GM23248 (cell line): ENCODE measurements around the gene FLT4. TPM values are rescaled to one million over a fixed set of nuclear protein-coding genes. Genes with fewer than 3 reads are reported as not detected.

ENCODE experiments used
- DNase-seq: peaks from one replicate; pipeline ENCODE4 v3.0.0-alpha.2; 2015
- H2AFZ ChIP-seq: fragments of 200-600 bp; sonication (generic); 2 replicates; pipeline ENCODE4 v1.6.1; 2016; ENCODE audit warnings: antibody characterized with exemption
- H3F3A ChIP-seq: fragments of 200-600 bp; sonication (generic); 2 replicates; pipeline ENCODE4 v1.6.1; 2016; ENCODE audit warnings: mild to moderate bottlenecking, antibody characterized with exemption, mixed run types; ENCODE audit not compliant: insufficient read depth
- H3K27ac ChIP-seq: fragments of 200-600 bp; sonication (generic); 2 replicates; pipeline ENCODE4 v1.5.1; 2016; ENCODE audit warnings: mild to moderate bottlenecking
- H3K27me3 ChIP-seq: fragments of 200-600 bp; sonication (generic); replicated peaks from 2 replicates; pipeline ENCODE4 v1.6.1; 2016; ENCODE audit warnings: mild to moderate bottlenecking; ENCODE audit not compliant: insufficient read depth
- H3K36me3 ChIP-seq: fragments of 200-600 bp; sonication (generic); 2 replicates; pipeline ENCODE4 v1.6.1; 2016; ENCODE audit warnings: low read depth, mild to moderate bottlenecking
- H3K4me1 ChIP-seq: fragments of 200-600 bp; sonication (generic); 2 replicates; pipeline ENCODE4 v1.6.1; 2016; ENCODE audit warnings: mild to moderate bottlenecking; ENCODE audit not compliant: insufficient read depth
- H3K4me2 ChIP-seq: fragments of 200-600 bp; sonication (generic); one replicate; pipeline ENCODE4 v1.6.1; 2016; ENCODE audit warnings: mild to moderate bottlenecking; ENCODE audit not compliant: unreplicated experiment
- H3K4me3 ChIP-seq: fragments of 200-600 bp; sonication (generic); 2 replicates; pipeline ENCODE4 v1.5.1; 2016; ENCODE audit warnings: mild to moderate bottlenecking
- H3K79me2 ChIP-seq: fragments of 200-600 bp; sonication (generic); 2 replicates; pipeline ENCODE4 v1.6.1; 2016; ENCODE audit warnings: mild to moderate bottlenecking; ENCODE audit not compliant: insufficient read depth
- H3K9ac ChIP-seq: fragments of 200-600 bp; sonication (generic); 2 replicates; pipeline ENCODE4 v1.6.1; 2016; ENCODE audit warnings: mild to moderate bottlenecking
- H3K9me2 ChIP-seq: fragments of 200-600 bp; sonication (generic); 2 replicates; pipeline ENCODE4 v1.6.1; 2016; ENCODE audit warnings: mixed run types, mild to moderate bottlenecking, moderate library complexity; ENCODE audit not compliant: insufficient read depth
- H3K9me3 ChIP-seq: fragments of 200-600 bp; sonication (generic); one replicate; pipeline ENCODE4 v1.6.1; 2017; ENCODE audit warnings: low read depth
- H4K20me1 ChIP-seq: fragments of 200-600 bp; sonication (generic); 2 replicates; pipeline ENCODE4 v1.6.0; 2016; ENCODE audit not compliant: insufficient read depth
- EZH2 ChIP-seq: fragments of 200-600 bp; sonication (generic); IDR thresholded peaks from 2 replicates; pipeline ENCODE4 v1.6.1; 2018; ENCODE audit warnings: antibody characterized with exemption, mild to moderate bottlenecking; ENCODE audit not compliant: insufficient read depth, poor library complexity, severe bottlenecking
- EZH2phosphoT487 ChIP-seq: fragments of 200-600 bp; sonication (generic); IDR thresholded peaks from 2 replicates; pipeline ENCODE4 v1.6.1; 2018; ENCODE audit warnings: antibody characterized with exemption, moderate library complexity, mild to moderate bottlenecking, low read depth; ENCODE audit not compliant: insufficient read depth
- WGBS, 2 experiments: methylation state at CpG; one replicate each; pipeline ENCODE4 v1.1.6; 2015 to 2017; ENCODE audit warnings: low lambda C conversion rate in 2 of 2, low coverage in 1 of 2; ENCODE audit errors: missing lambda C conversion rate in 2 of 2; 5-methylcytosine and 5-hydroxymethylcytosine counted together
- in situ Hi-C: fragments of 300-500 bp; cut with MboI; formaldehyde crosslinking; loops from 2 replicates; pipeline ENCODE4 v1.15.0; 2020
- polyA plus RNA-seq: library from polyadenylated mRNA; unstranded; fragments of >200 nt; fragmentation: Nextera tagmentation; extraction: Ambion mirVana; gene quantifications from 2 replicates; pipeline ENCODE4 v1.2.1, GENCODE V29; 2016
- total RNA-seq: library from RNA; depleted of rRNA; stranded (reverse); fragments of >200 nt; shearing (Covaris generic); gene quantifications from 2 replicates; pipeline ENCODE4 v1.2.3, GENCODE V29; 2014

Gene FLT4
- total and polyA plus RNA-seq, 2 experiments from 2014 or later: not detected

- Histone ChIP-seq H3K9me3 (no peaks in the 10 kb centered on the region), H3K9ac (no peak overlapping the region), H3K4me3 (no peak overlapping the region), H3K4me2 (no peak overlapping the region), H3F3A (no peaks in the 10 kb centered on the region), H4K20me1 (no peaks in the 10 kb centered on the region), H2AFZ (no peak overlapping the region), H3K9me2 (no peaks in the 10 kb centered on the region), H3K79me2 (no peaks in the 10 kb centered on the region), H3K36me3 (no peaks in the 10 kb centered on the region), H3K27ac (no peak overlapping the region), H3K27me3 (no peaks in the 10 kb centered on the region; the same call in 1 of the 2 replicates), H3K4me1 (no peaks in the 10 kb centered on the region)
- TF ChIP-seq EZH2phosphoT487 (no peak), EZH2 (no peak)
- in situ Hi-C loops: no loop called here
- no peak for DNase-seq
- WGBS, 2 experiments: 57 to 61% methylated on average over 12 of the region's 12 CpGs
Observed at GRCh38 chr5:180627386-180628120, 21.8 kb downstream of the FLT4 start.

- no peaks in the 10 kb centered on the region for H3K4me1 ChIP-seq
- no peaks in the 10 kb centered on the region for H3K27me3 ChIP-seq
- no peak overlapping the region for H3K27ac ChIP-seq
- no peak overlapping the region for H2AFZ ChIP-seq
- H3K9me3 ChIP-seq: no peaks in the 10 kb centered on the region
- DNase-seq: no peak
- no peak overlapping the region for H3K9ac ChIP-seq
- H3K9me2 ChIP-seq: no peaks in the 10 kb centered on the region
- H3F3A ChIP-seq: no peaks in the 10 kb centered on the region
- H3K79me2 ChIP-seq: no peaks in the 10 kb centered on the region
- WGBS, 2 experiments: 32 to 36% methylated on average over 14 to 15 of the region's 15 CpGs
- in situ Hi-C loops: no loop called here
- no peaks in the 10 kb centered on the region for H3K36me3 ChIP-seq
- TF ChIP-seq EZH2 (no peak), EZH2phosphoT487 (no peak)
- no peak overlapping the region for H3K4me2 ChIP-seq
- no peaks in the 10 kb centered on the region for H4K20me1 ChIP-seq
- no peak overlapping the region for H3K4me3 ChIP-seq
Observed at GRCh38 chr5:180626661-180627385, 22.6 kb downstream of the FLT4 start.

DNA sequence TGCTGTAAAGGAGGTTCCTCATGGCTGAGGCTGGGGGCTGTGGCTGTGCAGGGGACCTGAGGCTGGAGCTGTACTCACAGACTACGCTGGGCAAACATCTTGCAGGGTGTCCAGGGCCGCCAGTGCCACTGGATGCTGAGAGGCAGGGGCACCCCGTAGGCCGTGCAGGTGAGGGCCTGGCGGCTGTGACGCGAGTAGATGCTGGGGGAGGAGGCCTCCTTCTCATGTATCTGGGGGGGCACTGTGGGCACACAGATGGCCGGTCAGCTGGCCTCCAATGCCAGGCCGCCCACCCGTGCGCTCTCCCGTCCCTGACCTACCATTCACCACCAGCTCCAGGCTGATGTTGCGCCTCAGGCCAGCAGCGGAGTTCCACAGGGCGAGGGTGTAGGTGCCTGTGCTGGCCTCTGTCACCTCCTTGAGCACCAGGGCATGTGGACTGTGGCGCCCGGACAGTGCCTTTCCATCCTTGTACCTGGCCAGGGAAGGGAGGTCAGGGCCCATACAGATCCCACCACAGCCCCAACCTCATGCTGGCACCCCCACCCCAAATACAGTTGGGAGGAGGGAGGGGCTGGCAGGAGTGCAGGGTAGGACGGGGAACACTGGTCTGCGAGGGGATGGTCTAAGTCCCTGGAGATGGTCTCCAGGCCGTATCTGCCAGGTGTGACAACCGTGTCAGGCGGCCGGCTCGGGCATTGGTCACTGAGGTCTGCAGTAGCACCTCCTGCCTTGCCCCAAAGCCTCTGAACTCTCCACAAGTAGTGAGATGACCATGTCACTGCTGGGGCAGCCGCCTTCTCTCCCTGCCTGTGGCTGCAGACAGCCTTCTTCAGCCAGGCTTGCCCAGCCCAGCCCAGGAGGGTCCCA is 23.4 kb downstream of the FLT4 start:
- no peaks in the 10 kb centered on the region for H4K20me1 ChIP-seq
- no peak overlapping the region for H2AFZ ChIP-seq
- no peak overlapping the region for H3K4me3 ChIP-seq
- H3K4me1 ChIP-seq: no peaks in the 10 kb centered on the region
- no peak overlapping the region for H3K9ac ChIP-seq
- H3K9me3 ChIP-seq: no peaks in the 10 kb centered on the region
- H3K4me2 ChIP-seq: no peak overlapping the region
- H3K9me2 ChIP-seq: no peaks in the 10 kb centered on the region
- H3K79me2 ChIP-seq: no peaks in the 10 kb centered on the region
- H3K36me3 ChIP-seq: no peaks in the 10 kb centered on the region
- H3F3A ChIP-seq: no peaks in the 10 kb centered on the region
- 72 to 76% methylated on average over 24 to 25 of the region's 25 CpGs for WGBS, 2 experiments
- H3K27ac ChIP-seq: no peak overlapping the region
- H3K27me3 ChIP-seq: no peaks in the 10 kb centered on the region
- in situ Hi-C loops: no loop called here
- TF ChIP-seq EZH2phosphoT487: no peak
- no peak for TF ChIP-seq EZH2
- DNase-seq: no peak

GRCh38 chr5:180625125-180625790 is 24.1 kb downstream of the FLT4 start:
- Histone ChIP-seq H3K9me2 (no peaks in the 10 kb centered on the region), H3K27ac (no peak overlapping the region), H3K79me2 (no peaks in the 10 kb centered on the region), H2AFZ (no peak overlapping the region), H3K4me3 (no peak overlapping the region), H3K9me3 (no peaks in the 10 kb centered on the region), H3K36me3 (no peaks in the 10 kb centered on the region), H3F3A (no peaks in the 10 kb centered on the region), H3K27me3 (no peaks in the 10 kb centered on the region), H4K20me1 (no peaks in the 10 kb centered on the region), H3K4me2 (no peak overlapping the region), H3K9ac (no peak overlapping the region), H3K4me1 (no peaks in the 10 kb centered on the region)
- in situ Hi-C loops: no loop called here
- no peak for TF ChIP-seq EZH2
- no peak for TF ChIP-seq EZH2phosphoT487
- 26 to 42% methylated on average over 10 of the region's 10 CpGs for WGBS, 2 experiments
- no peak for DNase-seq
